ENCODE measurements around the gene ZNF217. TPM values are rescaled to one million over a fixed set of nuclear protein-coding genes. Genes with fewer than 3 reads are reported as not detected.
A peak's percentile ranks its signal among the peaks of the same experiment; 100 is the strongest.
"Not testable (repeated sequence)": the region's sequence is repeated elsewhere in the genome, so short reads cannot be mapped to it uniquely, and the experiment has no call there.

The ZNF217 gene
- total and polyA plus RNA-seq, 2 donors = 21.4 to 30.2 TPM

- not testable (repeated sequence) for H3K4me3 ChIP-seq (ENCODE audit: low read depth, low read length); DNase-seq (ENCODE audit: extremely low spot score); H3K4me1 ChIP-seq (ENCODE audit: insufficient read depth); H3K27ac ChIP-seq (ENCODE audit: low read depth); H3K36me3 ChIP-seq (ENCODE audit: insufficient read depth)
- WGBS = 95% methylated on average over 10 of the region's 10 CpGs
Observed at GRCh38 chr20:53627001-53627400, 33.4 kb upstream of the ZNF217 start.

- Histone ChIP-seq H3K27ac (ENCODE audit: low read depth) (no peak overlapping the region), H3K4me3 (ENCODE audit: low read depth, low read length) (no peak overlapping the region), H3K4me1 (ENCODE audit: insufficient read depth) (no peaks in the 10 kb centered on the region), H3K36me3 (ENCODE audit: insufficient read depth) (no peaks in the 10 kb centered on the region)
- WGBS = 98% methylated on average over 2 of the region's 2 CpGs
- DNase-seq (ENCODE audit: extremely low spot score) = no peak
Observed at GRCh38 chr20:53626584-53626983, 32.9 kb upstream of the ZNF217 start.

- Histone ChIP-seq H3K27ac (ENCODE audit: low read depth) (no peak overlapping the region), H3K4me3 (ENCODE audit: low read depth, low read length) (no peak overlapping the region), H3K4me1 (ENCODE audit: insufficient read depth) (no peaks in the 10 kb centered on the region), H3K36me3 (ENCODE audit: insufficient read depth) (no peaks in the 10 kb centered on the region)
- WGBS = 79% methylated on average over 9 of the region's 9 CpGs
- DNase-seq (ENCODE audit: extremely low spot score) = no peak
Observed at GRCh38 chr20:53625311-53626129, 31.9 kb upstream of the ZNF217 start.

- not testable (repeated sequence) for H3K4me1 ChIP-seq (ENCODE audit: insufficient read depth); DNase-seq (ENCODE audit: extremely low spot score); H3K4me3 ChIP-seq (ENCODE audit: low read depth, low read length); H3K36me3 ChIP-seq (ENCODE audit: insufficient read depth); H3K27ac ChIP-seq (ENCODE audit: low read depth)
- 82% methylated on average over 7 of the region's 7 CpGs for WGBS
Observed at GRCh38 chr20:53624927-53625250, 31.2 kb upstream of the ZNF217 start.

GRCh38 chr20:53623454-53624211 lies 30.0 kb upstream of the ZNF217 start:
- Histone ChIP-seq H3K4me1 (ENCODE audit: insufficient read depth) (no peaks in the 10 kb centered on the region), H3K36me3 (ENCODE audit: insufficient read depth) (no peaks in the 10 kb centered on the region), H3K4me3 (ENCODE audit: low read depth, low read length) (peak overlapping the region; percentile 37), H3K27ac (ENCODE audit: low read depth) (peak overlapping the region; percentile 94)
- peak; percentile 64 for DNase-seq (ENCODE audit: extremely low spot score)
- 1% methylated on average over 13 of the region's 13 CpGs for WGBS

GRCh38 chr20:53623134-53623453 lies 29.5 kb upstream of the ZNF217 start:
- no peak overlapping the region for H3K4me3 ChIP-seq (ENCODE audit: low read depth, low read length)
- under 1% methylated on average over 3 of the region's 3 CpGs for WGBS
- no peak for DNase-seq (ENCODE audit: extremely low spot score)

GRCh38 chr20:53622247-53623133 lies 28.9 kb upstream of the ZNF217 start:
- peak overlapping the region; percentile 89 for H3K27ac ChIP-seq (ENCODE audit: low read depth)
- no peak for DNase-seq (ENCODE audit: extremely low spot score)
- H3K4me3 ChIP-seq (ENCODE audit: low read depth, low read length) = no peak overlapping the region
- 36% methylated on average over 7 of the region's 7 CpGs for WGBS
- H3K36me3 ChIP-seq (ENCODE audit: insufficient read depth) = no peaks in the 10 kb centered on the region
- H3K4me1 ChIP-seq (ENCODE audit: insufficient read depth) = no peaks in the 10 kb centered on the region

More at GRCh38 chr20:53623134-53623453, 29.5 kb upstream of the ZNF217 start:
- Histone ChIP-seq H3K4me1 (ENCODE audit: insufficient read depth) (no peaks in the 10 kb centered on the region), H3K27ac (ENCODE audit: low read depth) (peak overlapping the region; percentile 94), H3K36me3 (ENCODE audit: insufficient read depth) (no peaks in the 10 kb centered on the region)

- 11% methylated on average over 9 of the region's 9 CpGs for WGBS
- Histone ChIP-seq H3K27ac (ENCODE audit: low read depth) (peak overlapping the region; percentile 89), H3K4me3 (ENCODE audit: low read depth, low read length) (no peak overlapping the region), H3K36me3 (ENCODE audit: insufficient read depth) (no peaks in the 10 kb centered on the region), H3K4me1 (ENCODE audit: insufficient read depth) (no peaks in the 10 kb centered on the region)
- DNase-seq (ENCODE audit: extremely low spot score) = no peak
Observed at GRCh38 chr20:53621482-53622246, 28.0 kb upstream of the ZNF217 start.

GRCh38 chr20:53618490-53619000 lies 24.9 kb upstream of the ZNF217 start:
- WGBS = 93% methylated on average over 12 of the region's 12 CpGs
- not testable (repeated sequence) for H3K4me3 ChIP-seq (ENCODE audit: low read depth, low read length); H3K27ac ChIP-seq (ENCODE audit: low read depth); H3K4me1 ChIP-seq (ENCODE audit: insufficient read depth); H3K36me3 ChIP-seq (ENCODE audit: insufficient read depth); DNase-seq (ENCODE audit: extremely low spot score)

GRCh38 chr20:53617791-53618489 lies 24.3 kb upstream of the ZNF217 start:
- Histone ChIP-seq H3K27ac (ENCODE audit: low read depth) (no peak overlapping the region), H3K4me3 (ENCODE audit: low read depth, low read length) (no peak overlapping the region)
- 88% methylated on average over 10 of the region's 10 CpGs for WGBS

GRCh38 chr20:53616489-53616888 lies 22.9 kb upstream of the ZNF217 start:
- not testable (repeated sequence) for DNase-seq (ENCODE audit: extremely low spot score); H3K36me3 ChIP-seq (ENCODE audit: insufficient read depth); H3K4me3 ChIP-seq (ENCODE audit: low read depth, low read length); H3K27ac ChIP-seq (ENCODE audit: low read depth); H3K4me1 ChIP-seq (ENCODE audit: insufficient read depth)
- WGBS = 94% methylated on average over 6 of the region's 6 CpGs

More at GRCh38 chr20:53617791-53618489, 24.3 kb upstream of the ZNF217 start:
- no peaks in the 10 kb centered on the region for H3K36me3 ChIP-seq (ENCODE audit: insufficient read depth)
- DNase-seq (ENCODE audit: extremely low spot score) = no peak
- H3K4me1 ChIP-seq (ENCODE audit: insufficient read depth) = no peaks in the 10 kb centered on the region

GRCh38 chr20:53613748-53614147 lies 20.1 kb upstream of the ZNF217 start:
- Histone ChIP-seq H3K36me3 (ENCODE audit: insufficient read depth) (no peaks in the 10 kb centered on the region), H3K4me1 (ENCODE audit: insufficient read depth) (no peaks in the 10 kb centered on the region), H3K4me3 (ENCODE audit: low read depth, low read length) (no peak overlapping the region), H3K27ac (ENCODE audit: low read depth) (no peak overlapping the region)
- DNase-seq (ENCODE audit: extremely low spot score) = no peak

All from urinary bladder (tissue), 4 donors.